WTC11 (cell line): ENCODE results near the gene CUL2. TPM values are rescaled to one million over a fixed set of nuclear protein-coding genes. Genes with fewer than 3 reads are reported as not detected.

Experiments
- ATAC-seq: fragments of 200-7000 bp; cut with Tn5 transposase; 2 replicates; pipeline ENCODE4 v1.10.0; 2021; ENCODE audit warnings: mild to moderate bottlenecking, moderate library complexity
- CTCF ChIA-PET: fragments of 300-600 bp; sonication (Branson Sonifier 250); formaldehyde crosslinking; loops from one replicate; lab custom pipeline; 2021; ENCODE audit warnings: antibody characterized with exemption; lab: Charles Lee
- POLR2A ChIA-PET: fragments of 350-600 bp; sonication (Branson Sonifier 250); formaldehyde crosslinking; loops from one replicate; lab custom pipeline; 2021; ENCODE audit warnings: antibody characterized with exemption; lab: Charles Lee
- DNase-seq: peaks from one replicate; pipeline ENCODE4 v3.0.0; 2021; ENCODE audit warnings: low spot score
- H3K27ac Mint-ChIP-seq: 2 replicates; pipeline ENCODE4 v1.8.0; 2021; ENCODE audit warnings: mixed read lengths
- H3K27me3 Mint-ChIP-seq: 2 replicates; pipeline ENCODE4 v1.8.0; 2021; ENCODE audit warnings: low read depth, mild to moderate bottlenecking, moderate library complexity, mixed read lengths
- H3K36me3 Mint-ChIP-seq: 2 replicates; pipeline ENCODE4 v1.8.0; 2021; ENCODE audit warnings: mixed read lengths
- H3K4me1 Mint-ChIP-seq: 2 replicates; pipeline ENCODE4 v1.8.0; 2022; ENCODE audit warnings: mixed read lengths
- H3K4me3 Mint-ChIP-seq: 2 replicates; pipeline ENCODE4 v1.8.0; 2021; ENCODE audit warnings: mild to moderate bottlenecking, moderate library complexity, mixed read lengths
- H3K9me3 Mint-ChIP-seq: 2 replicates; pipeline ENCODE4 v1.8.0; 2021; ENCODE audit warnings: mixed read lengths
- AFF4 ChIP-seq: sonication (generic); formaldehyde crosslinking; IDR thresholded peaks from 2 replicates; pipeline ENCODE4 v1.8.1; 2023; ENCODE audit warnings: mild to moderate bottlenecking, missing genetic modification reagents, borderline replicate concordance
- CTCF ChIP-seq: fragments of 200-600 bp; IDR thresholded peaks from 2 replicates; pipeline ENCODE4 v1.8.0; 2022; ENCODE audit warnings: antibody characterized with exemption
- FOXP1 ChIP-seq: sonication (generic); formaldehyde crosslinking; IDR thresholded peaks from 2 replicates; pipeline ENCODE4 v1.8.0; 2022; ENCODE audit warnings: missing genetic modification reagents, mild to moderate bottlenecking, moderate library complexity, borderline replicate concordance
- MAX ChIP-seq: sonication (generic); formaldehyde crosslinking; IDR thresholded peaks from 2 replicates; pipeline ENCODE4 v1.8.0; 2022; ENCODE audit warnings: mild to moderate bottlenecking, missing genetic modification reagents
- MXD4 ChIP-seq: fragments of 250-450 bp; sonication (Bioruptor Pico); IDR thresholded peaks from 2 replicates; pipeline ENCODE4 v1.8.0; 2021; ENCODE audit warnings: mild to moderate bottlenecking, moderate library complexity, borderline replicate concordance
- MYBL2 ChIP-seq: sonication (generic); formaldehyde crosslinking; IDR thresholded peaks from 2 replicates; pipeline ENCODE4 v1.8.1; 2023; ENCODE audit warnings: mild to moderate bottlenecking, moderate library complexity, missing genetic modification reagents
- NR3C1 ChIP-seq: sonication (generic); formaldehyde crosslinking; conservative IDR thresholded peaks from 2 replicates; pipeline ENCODE4 v1.8.1; 2023; ENCODE audit warnings: low read depth, mild to moderate bottlenecking, missing genetic modification reagents
- OVOL2 ChIP-seq: fragments of 250-450 bp; sonication (Bioruptor Pico); IDR thresholded peaks from 2 replicates; pipeline ENCODE4 v1.9.0; 2021; ENCODE audit warnings: mild to moderate bottlenecking, borderline replicate concordance
- PRRX2 ChIP-seq: fragments of 250-450 bp; sonication (Bioruptor Pico); IDR thresholded peaks from 2 replicates; pipeline ENCODE4 v1.8.0; 2021; ENCODE audit warnings: mild to moderate bottlenecking
- RORB ChIP-seq: fragments of 250-450 bp; sonication (Bioruptor Pico); IDR thresholded peaks from 2 replicates; pipeline ENCODE4 v1.9.0; 2021; ENCODE audit warnings: mild to moderate bottlenecking
- SMAD4 ChIP-seq: sonication (generic); formaldehyde crosslinking; IDR thresholded peaks from 2 replicates; pipeline ENCODE4 v1.8.0; 2022; ENCODE audit warnings: mild to moderate bottlenecking, missing genetic modification reagents
- ZBTB21 ChIP-seq: sonication (generic); formaldehyde crosslinking; IDR thresholded peaks from 2 replicates; pipeline ENCODE4 v1.8.1; 2023; ENCODE audit warnings: mild to moderate bottlenecking, missing genetic modification reagents, borderline replicate concordance
- ZNF121 ChIP-seq: sonication (generic); formaldehyde crosslinking; IDR thresholded peaks from 2 replicates; pipeline ENCODE4 v1.8.0; 2023; ENCODE audit warnings: missing genetic modification reagents
- ZNF263 ChIP-seq: sonication (generic); formaldehyde crosslinking; IDR thresholded peaks from 2 replicates; pipeline ENCODE4 v1.8.1; 2022; ENCODE audit warnings: low read depth, mild to moderate bottlenecking, moderate library complexity, missing genetic modification reagents
- total RNA-seq: library from RNA; stranded (reverse); gene quantifications from 3 replicates; pipeline ENCODE4 v1.2.3, GENCODE V29; 2021
- TF ChIP-seq, protein P1 (sequence below): sonication (generic); formaldehyde crosslinking; IDR thresholded peaks from 2 replicates; pipeline ENCODE4 v1.8.1; 2022; ENCODE audit warnings: mild to moderate bottlenecking, missing genetic modification reagents, moderate library complexity, borderline replicate concordance
- TF ChIP-seq, protein P2 (sequence below): sonication (generic); formaldehyde crosslinking; IDR thresholded peaks from 2 replicates; pipeline ENCODE4 v1.8.1; 2023; ENCODE audit warnings: mild to moderate bottlenecking, moderate library complexity, missing genetic modification reagents
- TF ChIP-seq, protein P3 (sequence below): sonication (generic); formaldehyde crosslinking; IDR thresholded peaks from 2 replicates; pipeline ENCODE4 v1.8.0; 2023; ENCODE audit warnings: mild to moderate bottlenecking, missing genetic modification reagents

Gene CUL2
- total RNA-seq, 1 experiment from 2014 or later, result 38.3 TPM

DNA sequence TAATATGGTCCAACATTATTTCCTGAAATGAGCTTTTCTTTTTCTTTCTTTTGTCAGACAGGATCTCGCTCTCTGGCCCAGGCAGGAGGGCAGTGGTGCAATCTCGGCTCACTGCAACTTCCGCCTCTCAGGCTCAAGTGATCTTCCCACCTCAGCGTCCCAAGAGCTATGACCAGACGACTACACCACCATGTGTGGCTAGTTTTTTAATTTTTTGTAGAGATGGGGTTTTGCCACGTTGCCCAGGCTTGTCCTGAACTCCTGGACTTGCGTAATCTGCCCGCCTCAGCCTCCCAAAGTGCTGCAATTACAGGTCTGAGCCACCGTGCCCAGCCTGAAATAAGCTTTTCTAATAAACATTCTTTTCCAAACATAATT, 48.6 kb downstream of the CUL2 start:
- no peak for ATAC-seq
- H3K27ac Mint-ChIP-seq, result peak overlapping the region; percentile 69
- POLR2A ChIA-PET, result no interaction called here
- TF ChIP-seq ZNF121 (CRISPR knock-in tag) (peak; percentile 72; the same call in 1 of the 2 replicates), MYBL2 (CRISPR knock-in tag) (no peak)
- TF ChIP-seq, protein P1, sequence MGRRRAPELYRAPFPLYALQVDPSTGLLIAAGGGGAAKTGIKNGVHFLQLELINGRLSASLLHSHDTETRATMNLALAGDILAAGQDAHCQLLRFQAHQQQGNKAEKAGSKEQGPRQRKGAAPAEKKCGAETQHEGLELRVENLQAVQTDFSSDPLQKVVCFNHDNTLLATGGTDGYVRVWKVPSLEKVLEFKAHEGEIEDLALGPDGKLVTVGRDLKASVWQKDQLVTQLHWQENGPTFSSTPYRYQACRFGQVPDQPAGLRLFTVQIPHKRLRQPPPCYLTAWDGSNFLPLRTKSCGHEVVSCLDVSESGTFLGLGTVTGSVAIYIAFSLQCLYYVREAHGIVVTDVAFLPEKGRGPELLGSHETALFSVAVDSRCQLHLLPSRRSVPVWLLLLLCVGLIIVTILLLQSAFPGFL (CRISPR knock-in tag), result no peak
- TF ChIP-seq, all 79 proteins: peak for 1
- no peaks in the 10 kb centered on the region for H3K9me3 Mint-ChIP-seq
- CTCF ChIA-PET, result interaction anchor here (0.7 to 2.1 kb wide), 4 partner anchors 15 to 309 kb away, joined by 3 to 9 read pairs (median 4); no protein-coding TSS in a partner anchor
- DNase-seq, result no peak
- peaks cover 34% of the 10 kb centered on the region for H3K36me3 Mint-ChIP-seq
- H3K4me1 Mint-ChIP-seq, result peaks cover 20% of the 10 kb centered on the region
- no peak overlapping the region for H3K4me3 Mint-ChIP-seq
- no peaks in the 10 kb centered on the region for H3K27me3 Mint-ChIP-seq

DNA sequence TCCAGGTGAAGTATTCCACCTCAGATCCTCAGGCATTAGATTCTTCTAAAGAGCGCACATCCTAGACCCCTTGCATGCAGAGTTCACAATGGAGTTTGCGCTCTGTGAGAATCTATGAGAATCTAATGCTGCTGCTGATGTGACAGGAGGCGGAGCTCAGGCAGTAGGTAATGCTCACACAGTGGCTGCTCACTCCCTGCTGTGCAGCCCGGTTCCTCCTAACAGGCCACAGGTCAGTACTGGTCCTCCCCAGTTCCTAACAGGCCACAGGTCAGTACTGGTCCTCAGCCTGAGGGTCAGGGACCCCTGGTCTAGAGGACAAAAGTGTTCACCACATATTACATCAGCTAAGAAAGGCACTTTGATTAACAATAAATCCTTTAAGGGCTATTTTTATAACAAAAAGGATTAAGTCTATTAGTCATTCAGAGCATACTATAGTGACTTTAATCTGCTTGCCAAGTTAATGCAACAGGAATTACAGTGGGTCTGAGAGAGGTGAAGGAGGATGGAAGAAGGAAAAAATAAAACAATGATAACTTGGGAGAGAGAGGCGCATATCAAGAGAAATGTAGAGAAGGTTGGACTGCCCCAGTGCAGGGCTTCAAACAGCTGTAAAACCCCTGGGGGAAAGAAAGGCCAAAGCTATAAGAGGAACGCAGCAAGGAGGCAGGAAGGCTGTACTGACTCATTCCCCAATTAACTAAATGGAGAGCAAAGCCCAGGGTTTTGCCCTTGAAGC, 49.2 kb downstream of the CUL2 start:
- ChIA-PET POLR2A (no interaction called here), CTCF (interaction anchor here (0.7 to 2.1 kb wide), 4 partner anchors 15 to 308 kb away, joined by 3 to 9 read pairs (median 4); no protein-coding TSS in a partner anchor)
- ATAC-seq (peak; percentile 90), DNase-seq (peak; percentile 55)
- TF ChIP-seq MXD4 (CRISPR knock-in tag) (no peak), FOXP1 (CRISPR knock-in tag) (no peak), AFF4 (CRISPR knock-in tag) (no peak), ZBTB21 (no peak), PRRX2 (CRISPR knock-in tag) (no peak), SMAD4 (CRISPR knock-in tag) (no peak), MAX (no peak), RORB (CRISPR knock-in tag) (no peak), CTCF (no peak), ZNF263 (CRISPR knock-in tag) (no peak), OVOL2 (CRISPR knock-in tag) (no peak), NR3C1 (CRISPR knock-in tag) (no peak)
- TF ChIP-seq, protein P2, sequence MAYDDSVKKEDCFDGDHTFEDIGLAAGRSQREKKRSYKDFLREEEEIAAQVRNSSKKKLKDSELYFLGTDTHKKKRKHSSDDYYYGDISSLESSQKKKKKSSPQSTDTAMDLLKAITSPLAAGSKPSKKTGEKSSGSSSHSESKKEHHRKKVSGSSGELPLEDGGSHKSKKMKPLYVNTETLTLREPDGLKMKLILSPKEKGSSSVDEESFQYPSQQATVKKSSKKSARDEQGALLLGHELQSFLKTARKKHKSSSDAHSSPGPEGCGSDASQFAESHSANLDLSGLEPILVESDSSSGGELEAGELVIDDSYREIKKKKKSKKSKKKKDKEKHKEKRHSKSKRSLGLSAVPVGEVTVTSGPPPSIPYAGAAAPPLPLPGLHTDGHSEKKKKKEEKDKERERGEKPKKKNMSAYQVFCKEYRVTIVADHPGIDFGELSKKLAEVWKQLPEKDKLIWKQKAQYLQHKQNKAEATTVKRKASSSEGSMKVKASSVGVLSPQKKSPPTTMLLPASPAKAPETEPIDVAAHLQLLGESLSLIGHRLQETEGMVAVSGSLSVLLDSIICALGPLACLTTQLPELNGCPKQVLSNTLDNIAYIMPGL, result no peak
- TF ChIP-seq, protein P3, sequence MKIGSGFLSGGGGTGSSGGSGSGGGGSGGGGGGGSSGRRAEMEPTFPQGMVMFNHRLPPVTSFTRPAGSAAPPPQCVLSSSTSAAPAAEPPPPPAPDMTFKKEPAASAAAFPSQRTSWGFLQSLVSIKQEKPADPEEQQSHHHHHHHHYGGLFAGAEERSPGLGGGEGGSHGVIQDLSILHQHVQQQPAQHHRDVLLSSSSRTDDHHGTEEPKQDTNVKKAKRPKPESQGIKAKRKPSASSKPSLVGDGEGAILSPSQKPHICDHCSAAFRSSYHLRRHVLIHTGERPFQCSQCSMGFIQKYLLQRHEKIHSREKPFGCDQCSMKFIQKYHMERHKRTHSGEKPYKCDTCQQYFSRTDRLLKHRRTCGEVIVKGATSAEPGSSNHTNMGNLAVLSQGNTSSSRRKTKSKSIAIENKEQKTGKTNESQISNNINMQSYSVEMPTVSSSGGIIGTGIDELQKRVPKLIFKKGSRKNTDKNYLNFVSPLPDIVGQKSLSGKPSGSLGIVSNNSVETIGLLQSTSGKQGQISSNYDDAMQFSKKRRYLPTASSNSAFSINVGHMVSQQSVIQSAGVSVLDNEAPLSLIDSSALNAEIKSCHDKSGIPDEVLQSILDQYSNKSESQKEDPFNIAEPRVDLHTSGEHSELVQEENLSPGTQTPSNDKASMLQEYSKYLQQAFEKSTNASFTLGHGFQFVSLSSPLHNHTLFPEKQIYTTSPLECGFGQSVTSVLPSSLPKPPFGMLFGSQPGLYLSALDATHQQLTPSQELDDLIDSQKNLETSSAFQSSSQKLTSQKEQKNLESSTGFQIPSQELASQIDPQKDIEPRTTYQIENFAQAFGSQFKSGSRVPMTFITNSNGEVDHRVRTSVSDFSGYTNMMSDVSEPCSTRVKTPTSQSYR (CRISPR knock-in tag), result no peak
- Mint-ChIP-seq H3K27me3 (no peaks in the 10 kb centered on the region), H3K36me3 (peaks cover 35% of the 10 kb centered on the region), H3K9me3 (no peaks in the 10 kb centered on the region), H3K4me1 (peaks cover 20% of the 10 kb centered on the region), H3K27ac (peak overlapping the region; percentile 69), H3K4me3 (no peak overlapping the region)
